Testis (tissue), 3 donors: ENCODE results near the gene ZNF69. TPM values are rescaled to one million over a fixed set of nuclear protein-coding genes. Genes with fewer than 3 reads are reported as not detected.
"Not testable (repeated sequence)": the region's sequence is repeated elsewhere in the genome, so short reads cannot be mapped to it uniquely, and the experiment has no call there.

Experiments used
- DNase-seq: peaks from one replicate; pipeline ENCODE4 v3.0.0-alpha.2; 2019
- H3K27ac ChIP-seq, 2 donors: fragments of 200-600 bp; sonication (generic); one replicate each; pipeline ENCODE4 v1.5.1; 2019
- H3K27me3 ChIP-seq: fragments of 200-600 bp; sonication (generic); one replicate; pipeline ENCODE4 v1.5.1; 2019
- H3K36me3 ChIP-seq: fragments of 200-600 bp; sonication (generic); one replicate; pipeline ENCODE4 v1.5.1; 2017; ENCODE audit warnings: low read depth; ENCODE audit errors: missing control alignments
- H3K4me1 ChIP-seq: fragments of 200-600 bp; sonication (generic); one replicate; pipeline ENCODE4 v1.5.1; 2019
- H3K4me3 ChIP-seq, 2 donors: fragments of 200-600 bp; sonication (generic); one replicate each; pipeline ENCODE4 v1.5.1; 2017 to 2019
- H3K9me3 ChIP-seq: fragments of 200-600 bp; sonication (generic); one replicate; pipeline ENCODE4 v1.5.1; 2017
- CTCF ChIP-seq, 3 experiments: fragments of 450-650 bp in 2 of 3; fragments of 200-600 bp in 1 of 3; sonication (generic) in 1 of 3; IDR thresholded peaks; one replicate each; pipeline ENCODE4 v1.5.1; 2016 to 2019; ENCODE audit warnings: antibody characterized with exemption in 3 of 3, mild to moderate bottlenecking in 2 of 3, moderate library complexity in 1 of 3
- POLR2A ChIP-seq: fragments of 450-650 bp; IDR thresholded peaks from one replicate; pipeline ENCODE4 v1.6.1; 2017; ENCODE audit warnings: antibody characterized with exemption, mild to moderate bottlenecking, moderate library complexity
- WGBS, 2 donors: methylation state at CpG; one replicate each; pipeline ENCODE4 v1.1.5; 2018; 5-methylcytosine and 5-hydroxymethylcytosine counted together
- intact Hi-C: fragments of 100-400 bp; cut with DNase I; formaldehyde crosslinking; loops from one replicate; pipeline ENCODE4 v1.15.1; 2023; ENCODE audit warnings: low total_unique reads
- polyA plus RNA-seq: library from polyadenylated mRNA; stranded (reverse); fragments of 350-450 nt; fragmentation: Illumina TruSeq; extraction: RNeasy Lipid Tissue Mini Kit (QIAGEN cat#74804); gene quantifications from one replicate; pipeline ENCODE4 v1.2.3, GENCODE V29; 2014; ENCODE audit warnings: low read depth, low replicate concordance; ENCODE audit not compliant: insufficient read depth
- total RNA-seq, 2 donors: library from RNA; depleted of rRNA; stranded (reverse); fragments of >200 nt; gene quantifications; one replicate each; pipeline ENCODE4 v1.2.3, GENCODE V29; 2016

The ZNF69 gene
- total and polyA plus RNA-seq, 3 donors from 2014 or later: 2.5 to 39.8 (median 31.7) TPM

GRCh38 chr19:11931513-11931912 lies 43.9 kb downstream of the ZNF69 start:
- DNase-seq: no peak
- TF ChIP-seq CTCF (IDR thresholded peaks at IDR 0.05): no peak
- no peak for TF ChIP-seq POLR2A
- Histone ChIP-seq H3K27me3 (no peaks in the 10 kb centered on the region), H3K4me1 (no peaks in the 10 kb centered on the region), H3K9me3 (no peaks in the 10 kb centered on the region), H3K4me3 (no peak overlapping the region), H3K27ac (no peak overlapping the region), H3K36me3 (no peaks in the 10 kb centered on the region)
- intact Hi-C loops: no loop called here
- 91 to 98% methylated on average over 3 of the region's 3 CpGs for WGBS, 2 donors

- H3K9me3 ChIP-seq, H3K4me1 ChIP-seq, H3K27ac ChIP-seq, H3K27me3 ChIP-seq, intact Hi-C loops, DNase-seq, H3K4me3 ChIP-seq, H3K36me3 ChIP-seq: not testable (repeated sequence)
- 97 to 99% methylated on average over 3 of the region's 3 CpGs for WGBS, 2 donors
Measured at GRCh38 chr19:11935829-11936228, 48.2 kb downstream of the ZNF69 start.

GRCh38 chr19:11938383-11938782 lies 50.8 kb downstream of the ZNF69 start:
- H3K4me3 ChIP-seq, H3K36me3 ChIP-seq, H3K27ac ChIP-seq, H3K4me1 ChIP-seq, intact Hi-C loops, DNase-seq, H3K27me3 ChIP-seq, H3K9me3 ChIP-seq: not testable (repeated sequence)
- WGBS, 2 donors: 96 to 99% methylated on average over 3 of the region's 3 CpGs

GRCh38 chr19:11941361-11941887 lies 53.8 kb downstream of the ZNF69 start:
- H3K4me3 ChIP-seq, intact Hi-C loops, H3K36me3 ChIP-seq, H3K9me3 ChIP-seq, H3K27ac ChIP-seq, H3K4me1 ChIP-seq, H3K27me3 ChIP-seq, DNase-seq: not testable (repeated sequence)
- WGBS, 2 donors: 99 to 100% methylated on average over 9 to 24 of the region's 29 CpGs

GRCh38 chr19:11942008-11942842 lies 54.6 kb downstream of the ZNF69 start:
- H3K27ac ChIP-seq: no peak overlapping the region
- WGBS, 2 donors: 94 to 96% methylated on average over 10 of the region's 10 CpGs
- no peak overlapping the region for H3K4me3 ChIP-seq
- no peaks in the 10 kb centered on the region for H3K4me1 ChIP-seq
- no peak for TF ChIP-seq CTCF (IDR thresholded peaks at IDR 0.05)
- no peak for TF ChIP-seq POLR2A
- no peaks in the 10 kb centered on the region for H3K36me3 ChIP-seq
- DNase-seq: no peak
- H3K9me3 ChIP-seq: no peaks in the 10 kb centered on the region
- no peaks in the 10 kb centered on the region for H3K27me3 ChIP-seq
- intact Hi-C loops: no loop called here

GRCh38 chr19:11942843-11943108 lies 55.2 kb downstream of the ZNF69 start:
- no peak overlapping the region for H3K27ac ChIP-seq
- no peaks in the 10 kb centered on the region for H3K36me3 ChIP-seq
- no peak overlapping the region for H3K4me3 ChIP-seq
- no peaks in the 10 kb centered on the region for H3K9me3 ChIP-seq
- H3K4me1 ChIP-seq: no peaks in the 10 kb centered on the region
- H3K27me3 ChIP-seq: no peaks in the 10 kb centered on the region
- TF ChIP-seq CTCF (IDR thresholded peaks at IDR 0.05) (no peak), POLR2A (no peak)
- no peak for DNase-seq
- intact Hi-C loops: no loop called here
